ENCODE results near the gene GRIN3A.
"Not testable (repeated sequence)": the region's sequence is repeated elsewhere in the genome, so short reads cannot be mapped to it uniquely, and the experiment has no call there.

The GRIN3A gene

DNA sequence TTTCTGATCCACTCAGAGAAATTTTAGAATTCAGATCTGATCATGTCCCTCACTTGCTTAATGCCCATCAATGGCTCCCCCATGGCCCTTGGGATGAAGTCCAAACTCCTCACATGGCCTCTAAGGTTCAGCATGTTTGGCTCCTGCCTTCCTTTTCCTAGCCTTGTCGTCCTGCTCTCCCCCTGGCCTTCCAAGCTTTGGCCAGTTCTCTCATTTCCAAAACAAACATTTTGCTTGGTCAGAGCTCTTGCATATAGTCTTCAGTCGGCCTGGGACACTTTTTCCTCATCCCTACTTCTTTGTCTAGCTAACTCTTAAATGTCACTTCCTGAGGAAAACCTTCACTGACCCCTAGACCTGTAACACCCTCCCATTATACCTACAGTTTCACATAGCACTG is 106.6 kb downstream of the GRIN3A start:
- no peak for ATAC-seq

DNA sequence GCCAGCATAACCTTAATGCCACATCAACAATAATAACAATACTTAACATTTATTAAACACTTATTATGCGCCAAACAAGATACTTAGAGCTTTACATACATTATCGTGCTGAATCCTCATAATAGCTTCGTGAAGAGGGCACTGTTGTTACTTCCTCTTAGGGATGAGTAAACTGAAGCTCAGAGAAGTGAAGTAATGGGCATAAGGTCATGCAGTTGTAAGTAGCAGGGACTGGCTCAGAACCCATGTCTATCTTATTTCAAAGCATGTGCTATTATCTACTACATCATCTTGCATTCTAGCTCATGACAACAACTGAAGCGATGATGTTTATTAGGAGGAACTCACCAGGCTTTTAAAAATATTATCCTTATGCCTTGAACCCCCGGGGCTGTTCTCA is 108.8 kb downstream of the GRIN3A start:
- ATAC-seq, result no peak

DNA sequence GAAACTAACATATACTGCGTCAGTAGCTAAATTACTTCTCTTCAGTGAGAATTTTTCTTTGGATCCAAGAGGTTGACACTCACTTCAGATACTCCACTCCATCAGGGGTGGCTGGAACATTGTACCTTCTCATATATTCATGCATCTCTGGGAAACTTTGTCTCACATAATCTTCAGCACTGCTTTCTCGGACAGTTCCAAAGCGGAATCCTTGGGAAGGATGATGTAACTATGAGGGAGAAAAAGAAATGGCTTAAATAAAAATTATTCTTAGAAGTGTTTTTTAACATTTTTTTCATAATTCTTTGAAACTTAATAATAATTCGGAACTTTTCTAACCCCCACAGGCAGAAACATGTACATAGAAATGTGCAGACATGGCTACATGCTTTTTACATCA is 110.3 kb downstream of the GRIN3A start:
- ATAC-seq, result no peak

DNA sequence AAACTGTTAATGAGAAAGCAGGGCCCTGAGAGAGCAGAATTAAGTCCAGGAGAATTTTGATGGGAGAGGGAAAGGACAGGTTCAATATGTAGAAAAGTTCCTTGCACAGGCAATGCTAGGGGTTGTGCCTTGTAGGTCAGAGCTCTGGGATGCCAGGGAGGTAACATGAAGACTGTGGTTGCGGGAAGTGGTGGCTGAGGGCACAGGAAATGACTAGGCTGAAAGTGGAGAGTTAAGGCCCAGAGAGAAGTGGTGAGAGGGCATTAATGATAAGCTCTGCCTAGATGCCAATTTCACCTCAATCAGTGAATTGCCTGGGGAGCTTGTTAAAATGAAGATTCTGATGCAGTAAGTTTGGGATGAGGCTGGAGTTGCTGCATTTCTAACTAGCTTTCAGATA is 112.2 kb downstream of the GRIN3A start:
- ATAC-seq, result peak in 1 of 2 donors; percentile 20

DNA sequence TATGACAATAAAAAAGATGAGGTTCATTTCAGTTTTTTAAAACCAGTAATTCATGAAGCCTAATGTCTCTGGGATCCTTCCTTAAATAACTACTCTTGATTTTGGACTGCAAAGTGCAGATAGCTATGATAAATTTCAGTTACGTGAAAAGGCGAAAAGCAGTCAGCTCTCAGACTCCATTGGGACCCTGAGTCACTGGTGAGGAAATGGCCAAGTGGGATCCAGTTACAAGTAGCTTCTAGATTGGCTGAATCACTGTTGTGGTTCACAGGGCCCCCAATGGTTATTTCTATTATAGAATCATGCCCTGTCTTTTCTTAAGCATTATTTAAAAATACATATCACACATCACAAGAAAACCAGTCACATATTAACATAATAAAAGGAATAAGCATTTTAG is 112.6 kb downstream of the GRIN3A start:
- ATAC-seq, result no peak

DNA sequence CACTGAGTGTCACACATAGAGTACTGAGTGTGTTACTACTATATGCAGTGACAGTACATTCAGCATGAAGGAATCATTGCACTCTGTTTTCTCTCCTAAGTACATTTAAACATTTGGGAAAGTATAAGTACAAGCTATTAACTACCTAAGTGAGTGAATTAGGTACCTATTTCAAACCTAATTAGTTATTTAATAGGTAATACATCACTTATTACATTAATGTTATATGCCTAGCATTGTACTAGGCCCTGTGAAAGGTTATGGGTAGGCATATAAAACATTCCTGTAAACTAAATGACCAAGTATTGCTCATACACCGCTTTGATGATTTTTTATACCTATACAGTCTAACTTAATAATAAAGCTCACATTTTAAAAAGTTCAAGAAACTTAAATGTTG is 118.0 kb downstream of the GRIN3A start:
- no peak for ATAC-seq

DNA sequence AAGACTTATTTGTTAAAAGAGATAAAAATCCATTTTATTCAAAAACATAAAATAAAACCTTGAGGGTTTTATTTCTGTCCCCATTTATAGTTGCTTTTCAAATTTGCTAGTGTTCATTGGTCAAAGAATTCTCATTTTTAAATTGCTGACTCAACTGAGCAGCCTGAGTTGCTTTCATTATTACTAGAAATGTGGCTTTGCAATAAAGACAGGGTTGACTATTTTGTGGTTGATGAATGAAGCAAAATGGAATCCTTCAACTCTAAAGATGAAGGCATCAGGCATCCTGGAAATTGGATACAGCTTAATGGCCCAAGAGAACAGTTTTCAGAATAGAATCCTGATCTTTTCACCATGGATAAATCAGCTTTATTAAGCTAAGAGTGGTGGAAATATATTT is 119.7 kb downstream of the GRIN3A start:
- no peak for ATAC-seq

DNA sequence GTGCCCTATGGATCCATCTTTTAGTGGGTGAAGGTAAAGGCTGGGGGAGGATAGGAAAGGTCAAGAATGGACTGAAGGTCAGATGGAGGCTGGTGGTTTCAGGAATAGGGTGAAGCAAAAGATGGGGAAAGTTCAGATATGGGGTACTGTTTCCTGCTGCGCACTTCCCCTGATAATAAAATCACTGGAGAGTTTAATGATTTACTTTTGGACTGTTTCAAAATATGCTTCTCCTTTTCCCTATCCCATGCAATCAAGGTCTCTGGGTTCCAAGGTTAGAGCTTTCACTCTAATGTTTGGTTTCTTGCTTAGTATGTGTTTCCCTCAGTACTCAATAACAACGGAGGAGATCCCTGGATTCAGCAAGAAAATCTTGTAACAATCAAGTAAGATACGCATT is 132.9 kb downstream of the GRIN3A start:
- no peak for ATAC-seq

DNA sequence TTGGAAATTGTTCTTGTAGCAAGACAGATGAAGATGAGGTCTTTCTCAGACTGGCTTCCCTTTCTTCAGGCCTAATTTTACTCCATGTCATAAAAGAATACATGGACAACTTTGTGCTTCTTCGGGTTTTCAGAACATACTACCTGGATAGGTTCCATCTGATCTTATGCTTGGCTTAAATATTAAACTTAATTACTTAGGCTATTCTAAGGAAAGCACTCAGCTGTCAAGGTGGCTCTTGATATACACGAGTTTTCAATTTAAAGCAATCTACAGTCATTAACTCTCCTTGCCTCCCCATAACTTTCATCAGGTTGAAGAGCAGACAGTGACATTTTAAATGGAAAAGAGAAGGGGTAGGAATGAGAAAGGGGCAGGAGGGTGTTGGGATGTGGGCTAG is 134.2 kb downstream of the GRIN3A start:
- ATAC-seq, result no peak

DNA sequence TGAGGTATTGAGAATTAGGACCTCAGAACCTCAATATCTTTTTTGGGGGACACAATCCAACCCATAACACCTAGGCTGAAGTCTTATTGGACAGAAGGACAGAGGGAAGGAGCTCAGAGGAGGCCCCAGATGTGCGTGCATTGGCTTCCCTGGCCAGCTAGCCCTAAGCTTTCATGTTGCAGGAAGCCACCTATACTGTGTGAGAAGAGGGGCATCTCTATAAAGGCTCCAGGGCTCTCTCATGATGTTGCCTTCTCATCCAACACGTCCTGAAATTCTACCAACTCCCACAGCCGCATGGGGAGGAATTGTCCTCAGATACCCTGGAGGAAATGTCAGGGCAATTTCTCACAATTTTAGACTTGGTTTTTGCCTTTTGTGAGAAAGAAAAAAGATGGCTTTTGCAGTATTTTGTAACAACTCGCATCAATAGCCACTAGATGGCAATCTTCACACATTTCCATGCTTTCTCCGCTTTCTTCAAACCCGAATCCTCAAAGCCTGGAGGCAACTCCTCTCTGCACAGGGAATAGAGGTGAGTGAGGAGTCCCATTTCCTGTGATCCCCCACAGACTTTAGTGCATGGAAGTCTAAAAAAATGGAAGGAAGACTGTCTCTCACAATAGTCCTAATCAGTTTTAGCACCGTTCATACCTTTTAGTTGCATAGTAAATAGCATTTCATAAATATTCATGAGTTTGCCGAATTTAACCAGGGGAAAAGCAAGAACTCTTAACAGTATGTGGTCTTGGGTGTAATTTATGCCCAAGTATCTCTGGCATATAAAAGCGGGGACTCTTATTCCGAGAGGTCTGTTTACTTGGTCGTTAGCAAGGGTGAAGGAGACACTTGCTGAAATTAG is 136.3 kb downstream of the GRIN3A start:
- no peak for ATAC-seq

DNA sequence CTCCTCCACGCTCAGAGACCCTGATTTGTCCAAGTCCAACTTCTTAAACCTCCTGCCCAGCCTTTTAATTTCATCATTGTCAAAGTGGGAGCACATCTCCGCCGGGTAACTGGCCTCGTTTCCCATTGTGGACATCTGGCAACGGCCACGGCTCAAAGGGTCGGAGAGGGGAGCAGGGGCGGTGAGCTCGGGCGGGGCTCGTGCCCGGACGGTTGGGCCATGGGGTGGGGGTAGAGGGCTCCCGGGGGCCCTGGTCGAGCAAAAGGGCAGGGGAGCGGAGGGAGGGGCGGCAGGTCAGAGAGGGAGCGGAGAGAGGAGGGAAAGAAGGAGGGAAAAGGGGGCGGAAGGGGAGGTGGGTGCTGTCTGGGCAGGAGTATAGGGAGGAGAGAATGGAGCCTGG is 143.7 kb downstream of the GRIN3A start, which contains the start of gene PPP3R2:
PPP3R2 (minus strand) TSS at position 174 of the 400 bp plus-strand sequence; CDS start at position 126, 48 bp downstream.
- ATAC-seq, result no peak

DNA sequence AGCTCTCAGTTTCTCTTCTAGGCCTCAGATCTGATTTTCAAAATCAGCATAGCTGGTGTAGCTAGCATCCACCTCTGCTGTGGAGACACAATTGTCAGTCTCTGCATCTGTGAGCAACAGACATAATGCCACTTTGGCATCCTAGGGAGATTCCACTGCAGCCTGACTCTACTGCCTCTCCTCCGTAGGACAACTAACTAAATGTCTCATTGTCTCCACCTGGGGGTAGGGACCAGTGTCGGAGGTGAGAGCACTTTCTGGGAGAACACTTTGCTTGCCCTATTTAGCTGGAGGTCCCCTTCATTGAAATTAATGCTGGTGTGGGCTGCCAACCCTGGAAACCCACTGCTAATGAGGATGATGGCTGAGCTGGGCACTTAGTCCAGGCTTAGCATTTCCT is 145.1 kb downstream of the GRIN3A start:
- ATAC-seq, result no peak

DNA sequence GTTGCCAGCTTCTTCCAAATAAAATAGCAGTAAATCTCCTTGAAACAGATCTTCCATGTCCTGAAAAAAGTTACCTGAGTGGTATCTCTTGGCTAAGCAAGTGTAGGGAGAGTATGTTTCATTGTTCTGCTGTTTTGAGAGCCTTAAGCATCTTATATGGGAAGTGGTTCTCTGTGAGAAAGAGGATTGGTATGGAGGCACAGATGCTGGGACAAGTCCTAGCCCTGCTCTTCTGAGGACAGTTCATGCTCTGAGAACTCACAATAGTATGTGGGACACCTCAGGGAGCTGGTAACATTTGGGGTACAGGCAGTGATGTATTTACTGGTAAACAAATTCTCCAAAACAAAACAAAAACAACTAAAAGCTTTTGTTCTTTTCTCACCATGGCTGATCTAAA is 145.7 kb downstream of the GRIN3A start:
- ATAC-seq, result no peak

DNA sequence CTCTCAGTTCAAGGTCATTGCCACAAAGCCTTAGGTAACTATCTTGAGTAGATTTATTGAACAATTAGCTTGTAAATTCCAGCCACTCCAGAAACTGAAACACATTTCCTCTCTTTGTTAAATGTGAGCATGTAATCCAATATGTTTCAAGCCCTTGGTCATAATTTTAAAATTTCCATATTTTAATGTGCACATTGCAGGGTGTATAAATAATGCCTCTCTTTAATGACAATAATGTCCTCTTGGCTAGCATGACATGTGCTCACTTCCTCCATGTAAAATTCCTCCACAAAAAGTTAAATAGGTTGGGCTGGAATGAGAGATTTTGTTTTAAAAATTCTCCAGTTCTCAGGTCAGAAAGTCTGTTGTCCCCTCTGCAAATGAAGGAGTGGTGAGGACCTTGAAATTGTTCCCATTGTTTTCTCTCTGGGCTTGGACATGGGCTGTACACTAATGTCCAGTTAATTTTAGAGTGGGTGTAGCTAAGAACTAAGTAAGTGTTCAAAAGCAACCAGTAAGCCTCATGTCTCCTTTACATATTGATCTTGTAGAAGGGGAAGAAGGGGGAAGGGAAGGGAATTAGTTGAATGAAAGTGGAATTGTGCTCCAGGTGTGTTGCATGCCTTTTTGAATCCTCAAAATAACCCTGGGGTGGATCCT is 146.5 kb downstream of the GRIN3A start:
- no peak for ATAC-seq

DNA sequence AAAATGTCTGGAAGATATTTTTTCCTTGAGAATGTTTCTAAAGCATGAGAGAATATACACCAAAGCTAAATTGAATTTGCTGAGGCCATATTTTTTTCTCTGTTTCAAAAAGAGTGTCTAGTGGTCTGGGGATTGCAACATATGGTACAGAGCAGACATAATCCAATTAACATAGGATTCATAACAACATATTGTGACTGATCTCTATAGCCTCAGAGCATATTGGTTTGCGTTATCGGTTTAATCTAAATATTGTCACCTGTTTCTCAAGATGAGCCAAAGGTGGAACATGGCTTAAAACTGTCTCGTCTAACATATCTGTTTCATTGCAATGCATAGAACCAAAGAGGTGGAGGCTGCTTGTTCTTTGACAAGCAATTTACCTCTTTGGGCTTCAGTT is 147.5 kb downstream of the GRIN3A start:
- no peak for ATAC-seq

DNA sequence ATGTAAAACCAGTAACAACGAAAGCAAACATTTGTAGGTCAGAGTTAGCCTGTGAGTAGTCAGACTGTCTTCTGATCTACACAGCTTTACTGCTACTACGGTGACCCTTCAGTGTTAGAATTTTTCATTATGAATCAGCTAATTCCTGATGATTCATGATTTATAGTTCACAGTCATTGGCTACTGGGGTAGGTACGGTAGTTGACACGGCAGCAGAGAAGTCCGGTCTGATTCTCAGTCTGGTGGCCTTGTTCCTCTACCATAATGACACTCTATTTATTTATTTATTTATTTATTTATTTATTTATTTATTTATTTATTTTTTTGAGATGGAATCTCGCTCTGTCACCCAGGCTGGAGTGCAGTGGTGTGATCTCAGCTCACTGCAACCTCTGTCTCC is 148.4 kb downstream of the GRIN3A start:
- ATAC-seq, result not testable (repeated sequence)

DNA sequence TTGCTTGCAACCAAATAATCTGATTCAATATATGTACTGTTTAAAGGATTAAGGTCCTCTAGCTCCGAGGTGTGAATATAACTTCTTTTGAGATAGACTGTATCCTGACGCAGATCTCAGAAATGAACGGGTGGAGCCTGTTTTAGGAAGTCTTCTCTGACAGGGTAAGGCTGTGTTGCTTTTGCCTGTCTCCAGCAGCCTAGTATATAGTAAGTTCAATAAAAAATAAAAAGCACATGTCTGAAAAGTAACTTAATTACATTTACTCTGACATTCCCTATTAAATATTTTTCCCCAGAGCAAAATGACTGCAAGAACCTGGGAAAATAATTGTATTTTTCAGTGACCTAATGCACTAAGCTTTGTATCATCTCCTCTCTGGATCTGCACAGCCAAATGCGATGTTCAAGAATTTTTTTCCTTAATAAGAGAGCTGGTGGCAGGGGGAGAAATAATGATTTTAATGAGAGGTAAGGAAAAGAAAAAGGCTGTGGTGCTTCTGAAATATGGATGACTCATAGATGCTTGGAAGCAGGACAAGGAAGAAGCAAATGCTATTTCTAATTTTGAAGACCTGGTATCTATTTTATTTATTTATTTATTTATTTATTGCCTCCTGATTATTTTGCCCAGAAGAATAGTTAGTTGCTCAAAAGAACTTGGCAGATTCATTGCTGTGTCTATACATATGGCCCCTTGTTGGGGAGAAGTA is 151.0 kb downstream of the GRIN3A start:
- ATAC-seq, result no peak

DNA sequence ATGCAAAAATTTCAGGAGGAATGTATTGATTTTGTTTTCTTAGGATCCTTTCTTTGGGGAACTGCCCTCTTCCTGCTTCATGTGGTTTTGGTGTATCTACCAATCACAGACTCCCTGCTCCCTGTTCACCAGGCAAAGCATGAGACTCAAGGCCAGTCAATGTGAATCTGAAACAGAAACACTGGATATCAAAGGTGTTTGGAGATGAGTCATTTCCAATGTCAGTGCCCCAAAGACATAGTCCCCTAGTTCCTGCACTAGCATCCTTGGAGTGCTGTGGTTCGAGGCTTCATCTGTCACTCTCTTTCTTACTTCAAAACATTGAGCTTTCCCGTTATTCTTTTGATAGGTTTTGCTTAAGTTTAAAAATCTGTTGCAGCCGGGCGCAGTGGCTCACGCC is 151.8 kb downstream of the GRIN3A start:
- peak; percentile 64 to 81 for ATAC-seq

DNA sequence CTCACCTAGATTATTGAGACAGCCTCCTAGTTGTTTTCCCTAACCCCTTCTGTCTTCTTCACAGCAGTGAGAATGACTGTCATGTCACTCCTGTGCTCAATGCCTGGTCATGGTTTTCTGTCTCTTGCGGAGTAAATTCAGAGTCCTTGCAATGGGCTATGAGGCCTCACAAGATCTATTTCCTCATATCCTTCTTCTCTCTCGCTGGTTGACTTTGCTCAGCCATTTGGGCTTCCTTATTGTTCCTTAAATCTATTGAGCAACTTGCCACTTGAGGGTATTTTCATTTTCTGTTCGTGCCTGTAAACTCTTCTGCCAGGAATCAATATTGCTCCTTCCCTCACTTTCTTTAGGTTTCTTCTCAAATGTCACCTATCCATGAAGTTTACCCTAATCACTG is 152.7 kb downstream of the GRIN3A start:
- no peak for ATAC-seq

DNA sequence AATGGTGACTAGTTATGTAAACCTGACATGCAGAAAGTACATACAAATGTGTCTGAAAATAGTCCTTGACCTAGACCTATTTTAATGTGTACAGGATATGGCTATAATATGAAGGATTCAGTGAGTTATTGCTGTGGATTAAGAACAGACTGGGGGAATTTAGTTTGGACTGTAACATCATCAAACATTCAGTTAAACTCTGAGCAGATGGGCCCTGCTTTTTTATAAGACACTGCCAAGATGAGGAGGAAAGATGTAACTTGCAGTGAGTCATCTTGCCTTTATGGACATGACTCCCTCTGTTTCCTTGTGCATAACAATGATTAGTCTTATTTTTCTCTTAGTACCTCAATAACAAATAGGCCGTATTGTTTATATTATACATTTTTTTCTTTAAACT is 155.9 kb downstream of the GRIN3A start:
- ATAC-seq, result no peak

DNA sequence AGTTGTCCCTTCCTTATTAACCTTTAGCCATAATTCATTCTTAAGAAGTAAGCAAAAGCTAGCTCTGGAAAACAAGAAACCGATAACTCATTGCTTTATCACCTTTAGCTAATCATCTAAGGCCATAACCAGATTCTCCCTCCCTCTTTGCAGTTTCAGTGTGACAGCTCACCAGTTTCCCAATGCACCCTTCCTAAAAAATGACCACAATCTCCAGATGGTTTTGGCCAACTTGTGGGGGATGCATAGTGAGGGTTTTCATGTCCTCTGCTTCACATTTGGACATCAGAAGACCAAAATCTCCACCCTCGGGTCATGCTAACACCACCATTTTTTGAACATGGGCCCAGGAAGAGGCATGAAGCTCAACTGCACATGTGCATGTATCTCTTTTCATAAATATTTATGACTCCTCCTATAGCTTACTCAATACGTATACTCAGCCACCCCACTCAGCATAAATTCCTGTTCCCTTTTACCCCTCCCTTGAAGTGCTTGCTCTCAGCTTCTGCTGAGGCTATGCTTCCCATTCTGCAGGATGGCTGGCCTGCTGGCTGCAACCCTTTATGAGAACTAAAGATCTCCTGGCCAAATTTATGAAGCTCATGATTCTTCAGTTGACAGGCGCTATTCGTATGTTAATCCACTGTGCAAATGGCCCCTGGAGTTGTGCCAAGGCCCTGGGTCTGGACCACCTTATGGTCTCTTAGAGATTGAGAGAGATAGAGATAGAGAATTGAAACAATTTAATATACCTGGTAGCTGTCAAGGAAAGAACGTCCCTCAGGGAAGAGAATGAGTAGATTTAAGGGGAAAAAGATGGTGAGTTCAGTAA is 158.5 kb downstream of the GRIN3A start:
- ATAC-seq, result no peak

DNA sequence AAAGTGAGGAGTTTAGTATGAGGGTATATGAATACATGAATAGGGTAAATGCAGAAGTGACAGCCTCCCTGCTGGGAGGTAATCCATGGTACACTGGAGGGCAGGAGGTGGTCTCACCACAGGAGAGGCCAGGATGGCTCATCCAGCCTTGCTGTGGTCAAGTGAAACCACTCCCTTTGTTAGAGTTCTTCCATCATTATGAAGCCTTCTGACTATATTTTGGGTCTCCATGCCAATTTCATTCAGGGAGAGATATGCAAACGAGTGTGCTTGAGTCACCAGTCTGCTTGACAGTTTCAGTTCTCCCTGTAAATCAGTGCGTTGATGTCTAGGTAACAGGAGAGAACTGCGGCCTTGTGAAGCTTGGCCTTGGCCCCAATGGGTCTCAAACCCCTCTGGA is 160.1 kb downstream of the GRIN3A start:
- ATAC-seq, result peak in 1 of 2 donors; percentile 13

All from activated CD4-positive, CD25-positive, alpha-beta regulatory T cell treated with anti-CD3 and anti-CD28 coated beads, Interleukin-2, amount 50 U/mL, for 24 hours (primary cell).